Neural cell (in vitro differentiated cells): ENCODE results near the gene LCN2.

Experiments
- TAF1 ChIP-seq: IDR thresholded peaks from 2 replicates; pipeline ENCODE4 v1.6.1; 2012; ENCODE audit warnings: low read depth
- TF ChIP-seq, protein P1 (sequence below): IDR thresholded peaks from 2 replicates; pipeline ENCODE4 v1.6.1; 2012; ENCODE audit warnings: borderline replicate concordance
- TF ChIP-seq, protein P2 (sequence below): fragments of 450-650 bp; IDR thresholded peaks from 2 replicates; pipeline ENCODE4 v1.5.1; 2014; ENCODE audit warnings: antibody characterized with exemption, mild to moderate bottlenecking, moderate library complexity; ENCODE audit not compliant: poor library complexity, severe bottlenecking

DNA sequence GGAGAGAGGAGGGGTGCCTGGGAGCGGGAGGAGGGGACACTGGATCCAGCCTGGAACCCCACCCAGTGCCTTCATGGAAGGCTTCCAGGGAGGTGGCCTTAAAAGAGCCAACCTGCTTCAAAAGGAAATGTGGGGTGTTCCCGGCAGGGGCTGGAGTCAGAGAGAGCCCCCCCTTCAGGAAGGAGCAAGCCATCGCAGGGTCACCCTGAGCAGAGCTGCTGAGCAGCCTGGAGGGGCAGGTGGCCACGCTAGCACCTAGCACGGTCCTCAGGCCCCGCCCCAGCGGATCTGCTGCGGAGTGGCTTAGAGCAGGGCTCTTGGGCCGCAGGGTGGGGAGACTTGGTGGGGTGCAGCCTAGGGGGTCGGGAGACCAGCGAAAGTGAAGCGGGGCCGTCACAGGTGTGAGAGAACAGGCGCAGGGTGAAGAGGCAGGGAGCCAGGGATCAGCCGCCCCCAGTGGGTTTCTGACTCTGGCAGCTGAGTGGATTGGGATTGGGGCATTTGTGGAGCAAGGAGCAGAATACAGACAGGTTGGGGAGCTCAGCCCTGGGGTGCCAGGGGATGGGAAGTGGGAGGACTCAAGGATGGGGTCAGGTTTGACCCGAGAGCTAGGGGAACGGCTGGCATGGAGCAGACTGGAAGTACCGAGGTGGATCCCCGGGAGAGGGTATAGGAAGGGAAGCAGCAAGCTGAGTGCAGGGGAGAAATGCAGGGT is 1.5 kb downstream of the LCN2 start:
- TF ChIP-seq, protein P1, sequence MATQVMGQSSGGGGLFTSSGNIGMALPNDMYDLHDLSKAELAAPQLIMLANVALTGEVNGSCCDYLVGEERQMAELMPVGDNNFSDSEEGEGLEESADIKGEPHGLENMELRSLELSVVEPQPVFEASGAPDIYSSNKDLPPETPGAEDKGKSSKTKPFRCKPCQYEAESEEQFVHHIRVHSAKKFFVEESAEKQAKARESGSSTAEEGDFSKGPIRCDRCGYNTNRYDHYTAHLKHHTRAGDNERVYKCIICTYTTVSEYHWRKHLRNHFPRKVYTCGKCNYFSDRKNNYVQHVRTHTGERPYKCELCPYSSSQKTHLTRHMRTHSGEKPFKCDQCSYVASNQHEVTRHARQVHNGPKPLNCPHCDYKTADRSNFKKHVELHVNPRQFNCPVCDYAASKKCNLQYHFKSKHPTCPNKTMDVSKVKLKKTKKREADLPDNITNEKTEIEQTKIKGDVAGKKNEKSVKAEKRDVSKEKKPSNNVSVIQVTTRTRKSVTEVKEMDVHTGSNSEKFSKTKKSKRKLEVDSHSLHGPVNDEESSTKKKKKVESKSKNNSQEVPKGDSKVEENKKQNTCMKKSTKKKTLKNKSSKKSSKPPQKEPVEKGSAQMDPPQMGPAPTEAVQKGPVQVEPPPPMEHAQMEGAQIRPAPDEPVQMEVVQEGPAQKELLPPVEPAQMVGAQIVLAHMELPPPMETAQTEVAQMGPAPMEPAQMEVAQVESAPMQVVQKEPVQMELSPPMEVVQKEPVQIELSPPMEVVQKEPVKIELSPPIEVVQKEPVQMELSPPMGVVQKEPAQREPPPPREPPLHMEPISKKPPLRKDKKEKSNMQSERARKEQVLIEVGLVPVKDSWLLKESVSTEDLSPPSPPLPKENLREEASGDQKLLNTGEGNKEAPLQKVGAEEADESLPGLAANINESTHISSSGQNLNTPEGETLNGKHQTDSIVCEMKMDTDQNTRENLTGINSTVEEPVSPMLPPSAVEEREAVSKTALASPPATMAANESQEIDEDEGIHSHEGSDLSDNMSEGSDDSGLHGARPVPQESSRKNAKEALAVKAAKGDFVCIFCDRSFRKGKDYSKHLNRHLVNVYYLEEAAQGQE: no peak
- TF ChIP-seq, protein P2, sequence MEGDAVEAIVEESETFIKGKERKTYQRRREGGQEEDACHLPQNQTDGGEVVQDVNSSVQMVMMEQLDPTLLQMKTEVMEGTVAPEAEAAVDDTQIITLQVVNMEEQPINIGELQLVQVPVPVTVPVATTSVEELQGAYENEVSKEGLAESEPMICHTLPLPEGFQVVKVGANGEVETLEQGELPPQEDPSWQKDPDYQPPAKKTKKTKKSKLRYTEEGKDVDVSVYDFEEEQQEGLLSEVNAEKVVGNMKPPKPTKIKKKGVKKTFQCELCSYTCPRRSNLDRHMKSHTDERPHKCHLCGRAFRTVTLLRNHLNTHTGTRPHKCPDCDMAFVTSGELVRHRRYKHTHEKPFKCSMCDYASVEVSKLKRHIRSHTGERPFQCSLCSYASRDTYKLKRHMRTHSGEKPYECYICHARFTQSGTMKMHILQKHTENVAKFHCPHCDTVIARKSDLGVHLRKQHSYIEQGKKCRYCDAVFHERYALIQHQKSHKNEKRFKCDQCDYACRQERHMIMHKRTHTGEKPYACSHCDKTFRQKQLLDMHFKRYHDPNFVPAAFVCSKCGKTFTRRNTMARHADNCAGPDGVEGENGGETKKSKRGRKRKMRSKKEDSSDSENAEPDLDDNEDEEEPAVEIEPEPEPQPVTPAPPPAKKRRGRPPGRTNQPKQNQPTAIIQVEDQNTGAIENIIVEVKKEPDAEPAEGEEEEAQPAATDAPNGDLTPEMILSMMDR: no peak
- no peak for TF ChIP-seq TAF1
